ENCODE measurements around the gene CHRDL2. TPM values are rescaled to one million over a fixed set of nuclear protein-coding genes. Genes with fewer than 3 reads are reported as not detected.

The CHRDL2 gene
- total RNA-seq, 1 donor from 2014 or later = 1.2 TPM

- Histone ChIP-seq H3K4me1 (peaks cover 9% of the 10 kb centered on the region), H3K36me3 (no peaks in the 10 kb centered on the region), H3K27me3 (ENCODE audit: low read depth) (peaks cover 4% of the 10 kb centered on the region), H3K4me3 (peak overlapping the region; percentile 59), H3K9me3 (no peaks in the 10 kb centered on the region), H3K27ac (no peak overlapping the region)
- TF ChIP-seq CTCF (IDR thresholded peaks at IDR 0.05) = no peak
- ATAC-seq = peak in 1 of 2 donors; percentile 31
- intact Hi-C loops (cut with DNase I) = no loop called here
- peak; percentile 17 for DNase-seq
Measured at GRCh38 chr11:74683941-74684481, 47.2 kb downstream of the CHRDL2 start.

GRCh38 chr11:74683279-74683871, 47.9 kb downstream of the CHRDL2 start:
- DNase-seq = peak; percentile 57
- peaks cover 4% of the 10 kb centered on the region for H3K27me3 ChIP-seq (ENCODE audit: low read depth)
- TF ChIP-seq CTCF (IDR thresholded peaks at IDR 0.05) = peak; percentile 64
- peak; percentile 46 to 74 for ATAC-seq
- H3K9me3 ChIP-seq = no peaks in the 10 kb centered on the region
- intact Hi-C loops (cut with DNase I) = no loop called here
- peaks cover 9% of the 10 kb centered on the region for H3K4me1 ChIP-seq
- no peaks in the 10 kb centered on the region for H3K36me3 ChIP-seq
- H3K4me3 ChIP-seq = peak overlapping the region; percentile 59
- H3K27ac ChIP-seq = peak overlapping the region; percentile 56

- intact Hi-C loops (cut with DNase I) = no loop called here
- Histone ChIP-seq H3K27me3 (ENCODE audit: low read depth) (peaks cover 4% of the 10 kb centered on the region), H3K4me3 (peak overlapping the region; percentile 59), H3K9me3 (no peaks in the 10 kb centered on the region), H3K36me3 (no peaks in the 10 kb centered on the region), H3K4me1 (peaks cover 9% of the 10 kb centered on the region), H3K27ac (peak overlapping the region; percentile 56)
- ATAC-seq = no peak
- TF ChIP-seq CTCF (IDR thresholded peaks at IDR 0.05) = no peak
- DNase-seq = no peak
Measured at GRCh38 chr11:74682731-74683278, 48.4 kb downstream of the CHRDL2 start.

- Histone ChIP-seq H3K4me1 (peaks cover 9% of the 10 kb centered on the region), H3K27ac (no peak overlapping the region), H3K36me3 (no peaks in the 10 kb centered on the region), H3K9me3 (no peaks in the 10 kb centered on the region), H3K27me3 (ENCODE audit: low read depth) (peaks cover 4% of the 10 kb centered on the region), H3K4me3 (no peak overlapping the region)
- intact Hi-C loops (cut with DNase I) = no loop called here
- DNase-seq (no peak), ATAC-seq (peak in 1 of 2 donors; percentile 64)
- no peak for TF ChIP-seq CTCF (IDR thresholded peaks at IDR 0.05)
Measured at GRCh38 chr11:74681686-74682651, 49.3 kb downstream of the CHRDL2 start.

GRCh38 chr11:74680703-74681531, 50.3 kb downstream of the CHRDL2 start:
- Histone ChIP-seq H3K36me3 (no peaks in the 10 kb centered on the region), H3K9me3 (no peaks in the 10 kb centered on the region), H3K27me3 (ENCODE audit: low read depth) (peaks cover 4% of the 10 kb centered on the region), H3K4me1 (peaks cover 9% of the 10 kb centered on the region), H3K4me3 (no peak overlapping the region), H3K27ac (no peak overlapping the region)
- DNase-seq (no peak), ATAC-seq (no peak)
- intact Hi-C loops (cut with DNase I) = no loop called here
- no peak for TF ChIP-seq CTCF (IDR thresholded peaks at IDR 0.05)
